Measurements from ENCODE around the gene IGF1. TPM values are rescaled to one million over a fixed set of nuclear protein-coding genes. Genes with fewer than 3 reads are reported as not detected.
"Not testable (repeated sequence)": the region's sequence is repeated elsewhere in the genome, so short reads cannot be mapped to it uniquely, and the experiment has no call there.

The IGF1 gene
- polyA plus RNA-seq, 1 experiment: 1.5 TPM

DNA sequence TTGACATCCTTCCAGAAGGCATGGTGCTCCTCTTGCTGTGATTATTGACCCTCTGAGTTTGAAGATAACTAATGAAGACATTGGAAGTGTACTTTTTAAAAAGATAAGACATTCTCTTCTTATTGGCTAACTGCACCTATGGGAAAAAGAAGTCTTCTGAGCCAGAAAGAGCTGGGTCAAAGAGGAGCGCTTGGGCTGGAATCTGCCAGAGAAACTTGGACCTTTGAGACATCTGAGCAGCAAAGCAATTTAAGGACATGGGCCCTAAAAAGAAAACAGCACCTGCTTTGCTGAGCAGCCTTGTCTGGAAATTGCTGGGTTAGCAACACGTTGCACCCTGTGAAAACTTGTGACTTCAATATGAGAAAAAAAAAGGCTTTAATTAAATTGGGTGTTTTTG lies 27.8 kb downstream of the IGF1 start:
- TF ChIP-seq, protein P1, sequence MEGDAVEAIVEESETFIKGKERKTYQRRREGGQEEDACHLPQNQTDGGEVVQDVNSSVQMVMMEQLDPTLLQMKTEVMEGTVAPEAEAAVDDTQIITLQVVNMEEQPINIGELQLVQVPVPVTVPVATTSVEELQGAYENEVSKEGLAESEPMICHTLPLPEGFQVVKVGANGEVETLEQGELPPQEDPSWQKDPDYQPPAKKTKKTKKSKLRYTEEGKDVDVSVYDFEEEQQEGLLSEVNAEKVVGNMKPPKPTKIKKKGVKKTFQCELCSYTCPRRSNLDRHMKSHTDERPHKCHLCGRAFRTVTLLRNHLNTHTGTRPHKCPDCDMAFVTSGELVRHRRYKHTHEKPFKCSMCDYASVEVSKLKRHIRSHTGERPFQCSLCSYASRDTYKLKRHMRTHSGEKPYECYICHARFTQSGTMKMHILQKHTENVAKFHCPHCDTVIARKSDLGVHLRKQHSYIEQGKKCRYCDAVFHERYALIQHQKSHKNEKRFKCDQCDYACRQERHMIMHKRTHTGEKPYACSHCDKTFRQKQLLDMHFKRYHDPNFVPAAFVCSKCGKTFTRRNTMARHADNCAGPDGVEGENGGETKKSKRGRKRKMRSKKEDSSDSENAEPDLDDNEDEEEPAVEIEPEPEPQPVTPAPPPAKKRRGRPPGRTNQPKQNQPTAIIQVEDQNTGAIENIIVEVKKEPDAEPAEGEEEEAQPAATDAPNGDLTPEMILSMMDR (IDR thresholded peaks at IDR 0.05; ENCODE audit: insufficient read depth, low read depth, low read length): no peak
- CTCF ChIA-PET: no interaction called here
- no peak overlapping the region for H3K4me3 ChIP-seq (ENCODE audit: low read depth, low read length)
- H3K36me3 ChIP-seq (ENCODE audit: control insufficient read depth, insufficient read depth, low read length): no peaks in the 10 kb centered on the region
- POLR2A ChIA-PET: no interaction called here
- no peaks in the 10 kb centered on the region for H3K27me3 ChIP-seq (ENCODE audit: control insufficient read depth, insufficient read depth, low read length)
- DNase-seq (ENCODE audit: low read depth): no peak

DNA sequence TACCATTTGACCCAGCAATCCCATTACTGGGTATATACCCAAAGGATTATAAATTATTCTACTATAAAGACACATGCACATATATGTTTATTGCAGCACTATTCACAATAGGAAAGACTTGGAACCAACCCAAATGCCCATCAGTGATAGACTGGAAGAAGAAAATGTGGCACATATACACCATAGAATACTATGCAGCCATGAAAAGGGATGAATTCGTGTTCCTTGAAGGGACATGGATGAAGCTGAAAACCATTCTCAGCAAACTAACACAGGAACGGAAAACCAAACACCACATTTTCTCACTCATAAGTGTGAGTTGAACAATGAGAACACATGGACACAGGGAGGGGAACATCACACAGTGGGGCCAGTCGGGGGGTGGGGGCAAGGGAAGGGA lies 31.3 kb downstream of the IGF1 start:
- CTCF ChIA-PET; H3K36me3 ChIP-seq (ENCODE audit: control insufficient read depth, insufficient read depth, low read length); H3K27me3 ChIP-seq (ENCODE audit: control insufficient read depth, insufficient read depth, low read length); DNase-seq (ENCODE audit: low read depth); POLR2A ChIA-PET; H3K4me3 ChIP-seq (ENCODE audit: low read depth, low read length): not testable (repeated sequence)

DNA sequence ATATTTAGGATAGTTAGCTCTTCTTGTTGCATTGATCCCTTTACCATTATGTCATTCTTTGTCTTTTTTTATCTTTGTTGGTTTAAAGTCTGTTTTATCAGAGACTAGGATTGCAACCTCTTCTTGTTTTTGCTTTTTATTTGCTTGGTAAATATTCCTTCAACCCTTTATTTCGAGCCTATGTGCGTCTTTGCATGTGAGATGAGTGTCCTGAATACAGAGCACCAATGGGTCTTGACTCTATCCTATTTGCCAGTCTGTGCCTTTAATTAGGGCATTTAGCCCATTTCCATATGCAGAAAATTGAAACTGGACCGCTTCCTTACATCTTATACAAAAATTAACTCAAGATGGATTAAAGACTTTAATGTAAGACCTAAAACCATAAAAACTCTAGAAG lies 32.9 kb downstream of the IGF1 start:
- DNase-seq (ENCODE audit: low read depth); POLR2A ChIA-PET; H3K36me3 ChIP-seq (ENCODE audit: control insufficient read depth, insufficient read depth, low read length); H3K27me3 ChIP-seq (ENCODE audit: control insufficient read depth, insufficient read depth, low read length); CTCF ChIA-PET; H3K4me3 ChIP-seq (ENCODE audit: low read depth, low read length): not testable (repeated sequence)

DNA sequence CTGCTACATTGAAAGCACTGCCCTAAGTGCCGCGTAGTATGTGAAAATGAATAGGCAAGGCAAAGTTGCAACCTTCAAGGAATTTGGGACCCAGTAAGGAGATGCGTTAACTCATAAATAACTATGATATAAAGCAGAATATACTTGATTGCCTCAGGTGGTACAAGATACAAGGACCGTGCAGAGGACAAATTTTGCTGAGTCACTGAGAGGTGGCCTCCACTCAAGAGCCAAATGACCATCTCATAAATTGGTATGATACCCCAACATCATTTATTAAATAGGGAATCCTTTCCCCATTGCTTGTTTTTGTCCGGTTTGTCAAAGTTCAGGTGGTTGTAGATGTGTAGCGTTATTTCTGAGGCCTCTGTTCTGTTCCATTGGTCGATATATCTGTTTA lies 35.7 kb downstream of the IGF1 start:
- TF ChIP-seq, protein P1 (IDR thresholded peaks at IDR 0.05; ENCODE audit: insufficient read depth, low read depth, low read length): no peak
- no peak for DNase-seq (ENCODE audit: low read depth)
- Histone ChIP-seq H3K36me3 (ENCODE audit: control insufficient read depth, insufficient read depth, low read length) (no peaks in the 10 kb centered on the region), H3K4me3 (ENCODE audit: low read depth, low read length) (no peak overlapping the region), H3K27me3 (ENCODE audit: control insufficient read depth, insufficient read depth, low read length) (no peaks in the 10 kb centered on the region)
- ChIA-PET CTCF (no interaction called here), POLR2A (no interaction called here)

DNA sequence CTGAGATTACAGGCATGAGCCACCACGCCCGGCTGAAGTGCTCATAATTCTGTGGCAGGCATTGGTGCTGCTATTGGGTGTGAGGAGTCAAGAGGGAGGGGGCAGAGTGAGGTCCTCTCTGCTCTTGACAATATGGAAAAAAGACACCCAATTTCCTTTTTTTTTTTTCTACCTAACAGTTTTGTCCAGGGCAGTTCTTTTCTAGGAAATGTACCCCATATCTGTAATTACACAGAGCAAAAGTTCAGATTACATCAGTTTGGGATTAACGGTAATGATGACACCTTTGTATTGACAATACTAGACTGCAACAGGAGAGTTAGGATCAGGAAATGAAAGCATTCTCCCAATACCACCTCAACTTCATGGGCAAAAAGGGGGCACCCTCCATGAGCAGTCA lies 36.3 kb downstream of the IGF1 start:
- no peaks in the 10 kb centered on the region for H3K27me3 ChIP-seq (ENCODE audit: control insufficient read depth, insufficient read depth, low read length)
- TF ChIP-seq, protein P1 (IDR thresholded peaks at IDR 0.05; ENCODE audit: insufficient read depth, low read depth, low read length): no peak
- H3K4me3 ChIP-seq (ENCODE audit: low read depth, low read length): no peak overlapping the region
- POLR2A ChIA-PET: no interaction called here
- DNase-seq (ENCODE audit: low read depth): no peak
- H3K36me3 ChIP-seq (ENCODE audit: control insufficient read depth, insufficient read depth, low read length): no peaks in the 10 kb centered on the region
- CTCF ChIA-PET: no interaction called here

DNA sequence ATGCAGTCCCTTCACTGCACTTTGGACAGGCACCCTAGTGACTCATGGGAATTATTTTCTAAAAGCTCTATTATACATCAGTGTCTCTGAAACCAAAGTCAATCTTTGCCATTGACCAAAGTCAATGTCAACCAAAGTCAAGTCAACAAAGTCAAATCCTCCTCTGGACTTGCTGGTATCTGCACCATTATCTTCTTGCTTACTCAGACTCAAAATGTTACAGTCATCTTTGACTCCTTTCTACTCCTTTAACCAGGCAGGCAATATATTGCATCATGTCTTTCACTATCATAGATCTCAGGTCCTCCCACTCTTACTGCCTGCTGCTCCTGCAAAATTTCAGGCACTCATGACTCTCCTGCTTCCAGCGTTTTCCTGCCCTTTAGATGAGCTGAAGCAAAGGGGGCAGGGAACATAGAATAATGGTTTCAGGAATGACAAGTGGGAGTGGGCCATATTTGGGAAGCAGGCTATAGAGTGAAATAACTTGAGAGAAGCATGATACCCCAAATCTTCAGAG lies 39.2 kb downstream of the IGF1 start:
- no peak for DNase-seq (ENCODE audit: low read depth)
- TF ChIP-seq, protein P1 (IDR thresholded peaks at IDR 0.05; ENCODE audit: insufficient read depth, low read depth, low read length): no peak
- ChIA-PET CTCF (interaction anchor here (1.1 to 1.6 kb wide), 3 partner anchors 15 to 22 kb away, joined by 3 to 4 read pairs (median 3); no protein-coding TSS in a partner anchor), POLR2A (no interaction called here)
- H3K4me3 ChIP-seq (ENCODE audit: low read depth, low read length): no peak overlapping the region
- H3K27me3 ChIP-seq (ENCODE audit: control insufficient read depth, insufficient read depth, low read length): no peaks in the 10 kb centered on the region
- H3K36me3 ChIP-seq (ENCODE audit: control insufficient read depth, insufficient read depth, low read length): no peaks in the 10 kb centered on the region

Measured in BJ (cell line).